ENCODE measurements around the gene AK2. TPM values are rescaled to one million over a fixed set of nuclear protein-coding genes. Genes with fewer than 3 reads are reported as not detected.
"Not testable (repeated sequence)": the region's sequence is repeated elsewhere in the genome, so short reads cannot be mapped to it uniquely, and the experiment has no call there.

Gene AK2
- total RNA-seq, 1 experiment from 2014 or later, result 204 TPM

DNA sequence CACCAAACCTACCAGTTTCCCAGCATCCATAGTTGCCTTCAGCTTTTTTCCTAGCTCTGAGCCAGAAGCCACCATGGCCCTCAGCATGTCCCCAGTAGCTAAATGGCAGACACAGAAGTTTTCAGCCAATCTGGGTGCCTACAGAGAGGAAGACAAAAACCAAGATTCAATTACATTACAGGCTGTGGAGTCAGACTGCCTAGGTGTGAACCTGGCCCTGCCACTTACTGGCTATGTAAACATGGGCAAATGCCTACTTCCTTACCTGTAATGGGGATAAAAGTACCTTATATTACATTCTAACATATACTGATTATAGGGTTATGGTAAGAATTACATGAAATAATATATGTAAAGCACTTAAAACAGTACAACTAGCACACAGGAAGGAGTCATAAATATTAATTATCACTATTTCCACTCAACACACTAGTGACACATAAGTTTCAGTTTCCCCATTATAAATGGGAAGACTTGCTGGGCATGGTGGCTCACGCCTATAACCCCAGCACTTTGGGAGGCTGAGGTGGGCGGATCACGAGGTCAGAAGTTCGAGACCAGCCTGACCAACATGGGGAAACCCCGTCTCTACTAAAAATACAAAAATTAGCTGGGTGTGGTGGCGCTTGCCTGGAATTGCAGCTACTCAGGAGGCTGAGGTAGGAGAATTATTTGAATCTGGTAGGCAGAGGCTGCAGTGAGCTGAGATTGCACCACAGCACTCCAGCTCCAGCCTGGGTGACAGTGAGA lies 12.1 kb downstream of the AK2 start:
- not testable (repeated sequence) for DNase-seq (ENCODE audit: low spot score)

DNA sequence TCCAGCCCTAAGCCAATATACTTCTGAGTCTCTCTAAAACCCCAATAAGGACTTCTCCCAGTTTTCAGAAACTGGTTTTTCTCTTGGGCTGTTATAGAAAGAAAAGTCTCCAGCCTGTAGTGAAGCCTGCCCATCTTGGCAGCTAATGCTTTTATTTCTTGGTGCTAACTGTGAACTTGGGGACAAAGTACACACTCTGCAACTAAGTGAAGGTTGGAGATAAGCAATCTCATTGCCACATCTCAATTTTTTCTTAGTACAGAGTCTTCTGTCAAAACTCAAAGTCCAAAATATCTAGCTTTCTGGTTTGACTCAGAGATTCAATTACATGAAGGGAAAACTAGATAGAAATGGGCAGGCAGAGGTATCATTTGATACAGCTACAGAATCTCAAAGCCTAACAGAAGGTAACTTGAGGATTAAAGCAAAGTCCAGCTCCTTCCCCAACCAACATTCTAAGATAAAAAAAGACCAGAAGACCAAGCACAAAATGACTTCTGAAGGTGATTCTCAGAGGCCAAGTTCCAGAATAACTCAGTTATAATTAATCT lies 14.0 kb downstream of the AK2 start:
- no peak for DNase-seq (ENCODE audit: low spot score)

DNA sequence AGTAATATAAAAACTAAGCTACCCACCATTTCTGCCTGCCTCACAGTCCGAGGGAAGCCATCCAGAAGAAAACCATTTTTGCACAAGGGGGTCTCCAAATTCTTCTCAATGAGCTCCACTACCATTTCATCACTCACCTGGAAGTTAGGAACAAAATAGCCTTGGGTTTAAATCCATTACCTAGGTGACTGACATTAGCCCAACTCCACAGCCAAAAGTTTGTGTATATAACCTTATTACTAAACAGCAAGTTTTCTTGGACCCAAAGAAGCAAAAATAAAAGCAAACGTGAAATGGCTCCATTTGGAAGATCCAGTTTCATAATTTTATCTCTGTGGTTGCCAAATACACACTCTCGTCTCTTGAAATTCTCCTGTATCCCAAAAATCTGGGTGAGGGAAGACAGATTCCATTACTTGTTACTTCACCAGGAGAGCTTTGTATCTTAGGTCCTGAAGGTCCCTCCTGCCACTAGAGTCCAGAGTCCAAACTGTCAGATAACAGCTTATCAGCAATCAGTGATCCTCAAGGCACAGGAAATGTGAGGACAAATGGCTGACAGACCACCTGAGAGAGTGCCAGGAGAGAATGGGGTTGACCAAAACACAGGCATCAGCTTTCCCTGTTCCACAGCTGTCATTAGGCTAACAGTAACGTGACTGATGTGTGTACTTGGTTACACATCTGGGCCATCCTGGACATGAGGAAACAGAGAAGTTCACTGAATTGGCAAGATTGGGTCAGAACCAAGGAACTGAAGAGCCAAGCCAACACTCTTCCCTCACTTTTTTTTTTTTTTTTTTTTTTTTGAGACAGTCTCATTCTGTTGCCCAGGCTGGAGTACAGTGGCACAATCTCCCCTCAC lies 14.9 kb downstream of the AK2 start:
- no peak for DNase-seq (ENCODE audit: low spot score)

DNA sequence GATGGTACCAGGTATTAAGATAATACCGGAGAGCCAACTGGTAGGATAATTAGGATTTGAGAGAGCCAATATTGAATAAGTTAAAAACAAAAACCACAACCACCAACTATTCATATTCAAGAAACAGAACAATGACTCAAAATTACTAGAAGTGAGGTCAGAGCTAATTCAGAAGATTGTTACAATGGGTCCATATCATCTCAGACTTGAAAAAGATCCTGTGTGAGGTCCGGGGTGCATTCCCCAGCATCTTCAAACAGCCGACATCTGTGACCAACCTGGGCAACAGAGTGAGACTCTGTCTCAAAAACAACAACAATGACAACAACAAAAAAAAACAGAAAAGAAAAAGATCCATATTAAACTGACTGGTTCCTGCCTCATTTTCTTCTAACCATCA lies 18.6 kb downstream of the AK2 start:
- DNase-seq (ENCODE audit: low spot score), result no peak

DNA sequence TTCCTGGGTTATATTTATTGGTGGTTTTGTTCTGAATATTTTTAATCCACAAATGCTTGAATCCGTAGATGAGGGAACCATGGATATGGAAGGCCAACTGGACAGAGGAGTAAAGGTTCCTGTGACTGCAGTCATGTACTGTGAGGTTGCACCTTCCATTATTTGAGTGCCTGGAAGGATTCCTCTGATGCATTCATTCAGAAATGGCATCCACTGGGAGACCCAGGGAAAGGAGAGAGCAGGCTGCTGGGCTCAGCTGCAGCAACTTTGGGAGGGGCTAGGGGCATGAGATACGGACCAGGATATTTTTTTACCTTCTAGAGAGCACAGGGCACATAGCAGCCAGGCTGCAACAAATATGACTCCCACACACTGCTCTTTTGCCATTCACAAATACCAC lies 19.5 kb downstream of the AK2 start:
- no peak for DNase-seq (ENCODE audit: low spot score)

DNA sequence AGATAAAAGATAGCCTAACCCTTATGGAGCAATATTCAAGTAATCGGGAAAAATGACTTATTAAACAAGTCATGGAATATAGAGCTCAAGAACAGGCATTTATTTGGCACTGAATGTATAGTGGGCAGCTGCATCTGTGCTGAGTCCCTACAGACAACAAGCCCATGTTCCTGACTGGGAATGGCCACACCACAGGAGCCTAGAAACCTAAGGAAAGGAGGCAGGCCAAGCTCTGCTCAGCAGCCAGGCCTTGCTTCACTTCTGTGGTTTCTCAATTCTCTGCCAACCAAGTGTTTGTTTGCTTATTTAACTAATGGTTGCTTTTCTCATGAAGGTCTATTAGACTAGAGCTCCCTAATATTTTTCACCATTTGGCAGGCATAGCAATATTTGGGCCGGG lies 21.5 kb downstream of the AK2 start:
- DNase-seq (ENCODE audit: low spot score), result no peak

DNA sequence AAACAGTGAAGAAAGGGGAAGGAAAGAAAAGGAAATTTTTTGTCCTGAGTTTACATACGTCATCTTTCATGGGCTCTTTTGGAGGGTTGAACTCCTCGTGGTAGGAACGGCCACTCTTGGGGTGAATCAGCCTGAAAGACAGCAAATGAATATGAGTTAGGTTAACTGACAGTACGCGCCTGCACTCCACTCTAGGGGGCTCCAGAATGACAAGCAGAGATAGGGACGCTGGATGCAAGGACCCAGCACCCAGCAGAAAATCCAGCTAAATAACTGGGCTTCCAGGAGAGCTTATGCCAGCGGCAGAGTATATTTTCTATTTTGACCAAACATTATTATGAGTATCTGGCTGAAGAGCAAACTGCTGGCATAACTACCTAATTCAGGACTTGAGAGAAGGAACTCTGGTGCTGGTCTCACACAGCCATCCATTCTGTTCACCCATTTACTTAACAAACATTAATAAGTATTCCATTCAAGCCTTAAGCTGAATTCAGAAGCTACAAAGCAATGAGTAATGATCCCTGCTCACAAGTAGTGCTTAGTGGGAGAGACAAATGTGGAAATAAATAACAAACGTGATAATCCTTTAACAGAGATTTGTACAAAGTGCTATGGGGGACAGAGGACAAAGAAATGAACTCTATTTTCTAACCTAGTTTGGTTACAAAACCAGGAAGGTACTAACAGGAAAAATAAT lies 22.1 kb downstream of the AK2 start:
- DNase-seq (ENCODE audit: low spot score), result no peak

DNA sequence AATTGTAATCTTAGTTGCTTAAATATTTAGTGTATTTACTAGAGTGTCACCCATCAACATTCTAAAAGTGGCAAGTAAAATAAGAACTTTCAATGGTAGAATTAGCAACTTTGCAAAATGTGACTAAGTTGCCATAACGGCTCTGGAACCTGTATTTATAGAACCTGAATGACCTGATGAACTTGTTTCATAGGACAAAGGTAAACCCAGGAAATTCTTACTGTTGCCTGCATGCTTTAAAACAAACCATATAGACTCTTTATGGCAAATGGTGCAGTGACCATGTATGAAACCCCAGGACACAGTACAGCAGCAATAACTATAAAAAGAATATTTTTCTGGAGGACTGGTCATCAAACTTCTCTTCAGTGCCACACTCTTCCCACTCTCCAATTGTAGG lies 22.9 kb downstream of the AK2 start:
- no peak for DNase-seq (ENCODE audit: low spot score)

DNA sequence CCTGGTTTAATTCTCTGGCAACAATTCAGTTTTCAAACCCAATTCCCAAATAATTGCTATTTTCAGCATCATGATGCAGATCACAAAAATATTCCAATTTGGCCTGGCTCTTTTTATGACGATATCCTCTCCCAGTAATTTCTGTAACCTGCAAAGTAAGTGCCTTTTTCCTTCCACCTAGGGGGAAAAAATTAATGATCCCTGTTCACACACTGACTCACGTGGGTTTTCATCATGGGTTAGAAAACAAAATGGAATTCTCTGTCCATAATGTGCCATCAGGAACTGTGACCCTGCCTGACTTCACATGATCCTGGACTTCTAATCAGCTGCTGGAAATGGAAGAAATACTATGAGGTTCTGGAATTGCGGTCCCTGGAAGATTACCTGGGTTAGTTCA lies 24.5 kb downstream of the AK2 start:
- no peak for DNase-seq (ENCODE audit: low spot score)

DNA sequence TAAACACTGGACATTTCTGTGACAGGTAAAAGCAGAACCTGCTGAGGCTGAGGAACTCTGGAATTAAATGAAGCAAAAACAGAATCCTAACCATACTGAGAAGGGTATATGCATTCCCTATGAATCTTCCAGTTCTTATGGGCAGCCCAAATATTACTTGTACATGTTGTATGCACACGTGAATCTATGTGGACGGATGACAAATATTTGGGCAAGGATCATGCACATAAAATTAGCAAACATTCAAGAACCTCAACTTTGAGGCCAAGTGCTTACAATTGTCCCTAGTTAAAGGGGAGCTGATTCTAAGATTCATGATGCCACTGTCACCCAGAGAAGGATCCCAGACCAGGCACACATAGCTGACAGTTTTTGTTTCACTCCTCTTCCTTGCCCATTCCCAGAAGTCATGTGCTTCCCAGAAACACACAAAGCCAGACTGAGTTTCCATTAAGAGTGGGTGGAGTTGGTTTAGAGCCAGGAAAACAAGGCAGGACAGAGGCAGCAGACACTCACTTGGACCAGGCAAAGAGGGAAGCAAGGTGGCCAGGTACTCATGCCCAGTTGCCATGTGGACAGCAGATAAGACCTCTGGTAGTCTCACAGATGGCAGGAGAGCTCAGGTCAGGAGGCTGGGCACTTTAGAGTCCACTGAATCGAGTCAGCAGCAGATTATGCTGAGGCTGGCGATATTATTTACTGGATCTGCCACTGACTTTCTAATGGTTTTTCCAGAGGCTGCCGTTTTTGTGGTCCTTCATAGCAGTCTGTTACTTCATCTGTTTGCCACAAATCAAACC lies 25.6 kb downstream of the AK2 start:
- no peak for DNase-seq (ENCODE audit: low spot score)

DNA sequence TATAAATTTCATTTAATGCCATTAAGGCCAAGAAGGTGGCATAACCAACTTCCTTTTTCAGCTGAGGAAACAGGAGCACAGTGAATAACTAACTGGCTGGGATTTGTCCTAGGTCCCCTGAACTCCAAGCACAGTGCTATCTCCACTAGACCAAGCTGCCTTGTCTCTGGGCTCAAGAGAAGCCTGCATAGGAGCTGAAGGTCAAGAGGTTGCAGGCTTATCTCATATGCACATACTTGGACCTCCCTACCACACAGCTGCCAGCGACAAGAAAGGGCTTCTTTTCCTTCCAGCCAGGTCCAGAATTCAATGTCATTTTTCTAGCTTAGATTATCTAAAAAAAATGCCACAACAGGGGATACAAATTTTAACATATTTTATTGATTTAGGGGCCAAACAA lies 27.1 kb downstream of the AK2 start:
- DNase-seq (ENCODE audit: low spot score), result no peak

DNA sequence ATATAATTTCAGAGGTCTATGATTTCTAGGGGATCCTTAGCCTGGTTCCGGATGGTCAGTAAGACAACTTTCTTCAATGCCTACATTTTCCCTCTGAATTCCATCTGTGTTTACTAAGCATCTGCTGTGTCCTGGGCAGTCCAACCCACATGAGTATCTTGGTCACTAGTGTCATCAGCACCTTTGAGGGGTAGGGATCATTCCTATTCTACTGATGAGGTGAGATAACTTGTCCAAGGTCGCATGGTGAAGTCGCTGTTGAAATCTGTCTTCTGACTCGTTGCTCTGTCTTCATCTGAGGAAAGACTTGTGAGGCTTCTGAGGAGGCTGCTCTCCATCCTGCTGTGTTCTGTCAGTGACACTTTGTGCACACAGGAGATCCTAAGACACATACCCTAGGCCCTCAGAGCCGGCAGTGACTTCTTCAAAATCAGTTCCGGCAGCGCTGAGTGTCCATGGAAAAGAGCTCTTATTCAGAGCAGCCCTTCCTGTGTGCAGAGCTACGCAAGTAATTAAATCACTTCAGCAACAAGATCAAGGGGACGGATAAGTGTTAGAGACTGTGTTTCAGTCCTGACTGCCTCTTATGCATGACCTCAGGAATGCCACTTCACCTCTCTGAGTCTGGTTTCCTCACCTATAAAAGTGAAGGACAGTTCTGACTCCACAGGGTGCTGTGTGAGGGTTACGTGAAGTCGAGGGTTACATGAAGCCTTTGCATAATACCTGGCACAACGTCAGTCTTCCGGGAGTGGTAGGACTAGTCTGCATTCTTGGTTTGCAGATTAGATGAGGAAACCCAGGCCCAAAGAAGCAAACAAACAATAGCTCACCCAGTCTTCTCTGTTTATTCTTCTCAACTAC lies 28.4 kb downstream of the AK2 start:
- DNase-seq (ENCODE audit: low spot score), result peak; percentile 30

DNA sequence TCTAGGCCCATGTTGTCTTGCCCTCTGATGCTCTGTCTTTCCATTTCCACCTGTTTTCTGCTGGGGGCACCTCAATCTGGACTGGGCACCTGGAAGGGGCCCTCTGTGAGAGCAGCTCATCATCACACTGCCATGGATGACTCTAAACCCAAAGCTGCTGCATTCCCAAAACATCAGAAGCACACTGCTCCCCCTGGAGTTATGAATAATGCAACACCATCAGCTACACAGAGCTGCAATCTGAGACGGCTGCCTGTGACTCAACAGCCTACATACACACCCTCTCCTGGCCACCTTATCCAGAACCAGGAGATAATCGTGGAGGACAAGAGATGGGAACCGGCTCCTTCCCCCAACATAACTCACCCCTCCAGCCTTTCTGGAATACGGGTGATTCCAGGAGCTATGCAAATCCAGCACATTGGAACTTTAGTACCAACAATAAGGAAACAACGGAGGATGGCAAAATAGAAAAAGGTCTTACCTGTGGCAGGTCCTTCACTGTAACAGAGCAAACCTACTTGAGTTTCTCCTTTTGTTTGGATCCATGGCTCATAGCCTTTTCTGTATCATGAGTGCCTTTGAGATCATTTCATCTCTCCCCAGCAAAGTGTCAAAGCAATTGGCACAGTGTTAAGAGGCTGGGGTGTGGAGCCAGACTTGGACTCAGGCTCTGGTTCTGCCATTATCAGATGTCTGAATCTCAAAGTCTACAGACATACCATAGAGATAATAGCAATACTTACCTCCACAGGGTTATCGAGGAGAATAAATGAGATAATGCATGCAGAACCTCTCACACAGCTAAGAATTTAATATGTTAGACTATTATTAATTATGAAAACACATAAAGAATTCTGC lies 29.3 kb downstream of the AK2 start:
- DNase-seq (ENCODE audit: low spot score), result peak; percentile 75

DNA sequence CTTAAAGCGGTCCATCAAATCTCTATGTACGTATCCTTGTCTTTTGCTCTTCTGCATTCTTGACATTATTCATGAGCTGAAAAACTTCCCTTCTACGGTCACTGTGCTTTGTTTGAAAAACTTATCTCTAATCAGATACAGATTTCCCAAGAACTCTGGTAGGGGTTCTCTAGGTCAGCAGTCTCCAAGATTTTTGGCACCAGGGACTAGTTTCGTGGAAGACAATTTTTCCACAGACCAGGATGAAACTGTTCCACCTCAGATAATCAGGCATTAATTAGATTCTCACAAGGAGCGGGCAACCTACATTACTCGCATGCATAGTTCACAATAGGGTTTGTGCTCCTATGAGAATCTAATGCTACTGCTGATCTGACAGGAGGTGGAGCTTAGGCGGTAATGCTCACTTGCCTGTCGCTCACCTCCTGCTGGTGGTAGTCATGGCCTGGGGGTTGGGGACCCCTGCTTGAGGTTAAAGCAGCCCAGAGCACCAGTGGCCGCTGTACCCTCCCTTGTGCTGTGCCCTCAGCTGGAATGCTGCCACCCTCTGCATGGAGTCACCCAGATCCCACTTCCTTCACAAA lies 30.8 kb downstream of the AK2 start:
- no peak for DNase-seq (ENCODE audit: low spot score)

DNA sequence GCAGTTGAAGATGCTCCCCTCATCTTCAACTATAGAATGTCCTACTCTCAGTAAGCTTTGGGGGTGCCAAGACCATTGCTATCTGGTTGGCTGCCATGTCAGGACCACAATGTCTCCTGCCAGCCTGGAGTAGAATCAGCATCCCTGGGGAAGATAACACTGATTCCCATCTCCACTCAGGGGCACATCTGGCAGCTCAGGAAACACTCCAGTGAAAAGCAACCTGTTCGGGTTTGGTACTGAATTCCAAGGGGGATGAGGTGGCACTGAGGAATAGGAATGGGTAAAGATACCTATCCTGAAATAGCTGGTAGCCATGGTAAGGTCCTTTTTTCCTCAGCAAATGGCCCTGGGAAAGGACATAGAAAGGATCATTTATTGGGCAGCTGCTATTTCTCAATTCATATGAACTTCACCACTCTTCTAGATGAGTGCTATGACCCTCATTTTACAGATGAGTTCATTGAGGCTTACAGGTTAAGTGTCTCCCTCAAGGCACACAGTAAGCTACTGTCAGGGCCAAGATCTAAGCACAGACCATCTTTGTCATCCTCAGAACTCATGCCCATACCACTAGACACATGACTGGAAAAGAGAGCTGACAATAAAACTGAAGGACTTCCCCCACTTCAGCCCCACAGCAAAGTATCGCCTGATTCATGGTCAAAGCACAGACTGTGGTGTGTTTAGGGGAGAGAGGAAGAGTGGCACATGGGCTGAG lies 31.4 kb downstream of the AK2 start:
- no peak for DNase-seq (ENCODE audit: low spot score)

DNA sequence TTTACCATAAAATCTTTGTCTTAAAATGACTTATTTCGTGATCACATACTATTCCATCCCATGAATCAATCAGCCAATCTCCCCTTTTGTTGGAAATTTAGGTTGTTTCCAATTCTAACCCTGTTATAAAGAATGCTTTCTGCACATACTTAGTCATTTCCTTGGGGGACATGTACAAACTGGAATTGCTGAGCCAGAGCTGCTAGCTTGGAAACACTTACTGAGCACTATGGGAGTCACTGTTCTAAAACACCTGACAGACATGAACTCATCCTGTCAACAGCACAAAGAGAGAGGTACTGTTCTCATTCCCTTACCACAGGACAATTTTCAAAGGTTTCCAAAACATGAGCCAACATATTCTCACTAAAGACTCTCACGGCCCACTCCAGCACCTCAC lies 32.1 kb downstream of the AK2 start:
- DNase-seq (ENCODE audit: low spot score), result no peak

DNA sequence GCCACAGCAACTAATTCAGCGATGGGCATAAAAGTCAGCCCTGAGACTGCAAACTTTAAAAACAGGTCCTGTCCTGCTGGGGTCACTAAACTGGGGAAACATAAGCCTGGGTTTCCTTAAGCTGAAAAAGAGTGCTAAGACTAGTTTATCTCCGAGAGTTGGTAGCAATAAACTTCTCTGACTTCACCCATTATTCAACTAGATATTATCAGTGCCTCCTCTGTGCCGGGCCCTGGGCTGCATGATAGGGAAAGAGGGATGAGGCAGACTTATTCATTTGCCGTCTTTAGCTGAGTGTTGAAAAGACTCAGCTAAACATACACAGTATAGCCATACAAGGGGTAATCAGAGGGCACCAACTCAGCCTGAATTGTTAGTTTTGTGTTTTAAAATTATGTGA lies 33.0 kb downstream of the AK2 start:
- DNase-seq (ENCODE audit: low spot score), result no peak

DNA sequence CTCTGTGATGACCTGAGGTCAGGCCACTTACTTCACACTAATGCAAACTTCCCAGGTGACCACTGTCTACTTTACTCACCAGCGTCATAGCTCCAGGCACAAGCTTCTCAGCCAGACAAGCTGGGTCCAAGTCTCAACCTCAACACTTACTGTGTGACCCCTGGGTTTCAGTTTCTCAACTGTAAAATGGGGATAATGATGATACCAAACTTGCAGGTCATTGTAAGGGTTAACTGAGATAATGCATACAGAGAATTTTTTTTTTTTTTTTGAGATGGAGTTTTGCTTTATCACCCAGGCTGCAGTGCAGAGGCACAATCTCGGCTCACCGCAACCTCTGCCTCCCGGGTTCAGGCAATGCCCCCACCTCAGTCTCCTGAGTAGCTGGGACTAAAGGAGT lies 34.7 kb downstream of the AK2 start:
- DNase-seq (ENCODE audit: low spot score), result no peak

All from HT-29 (cell line).